AG04449 (cell line): ENCODE measurements around the gene EMC9.
A peak's percentile ranks its signal among the peaks of the same experiment; 100 is the strongest.

Source experiments
- CTCF ChIA-PET: fragments of 350-600 bp; formaldehyde crosslinking; extraction: SDS; loops from one replicate; lab custom pipeline; 2021; ENCODE audit warnings: antibody characterized with exemption; lab: Yijun Ruan, JAX
- POLR2A ChIA-PET: fragments of 400-600, 350-600 bp; formaldehyde crosslinking; extraction: SDS; loops from one replicate; lab custom pipeline; 2020; ENCODE audit warnings: antibody characterized with exemption, inconsistent platforms; lab: Yijun Ruan, JAX
- DNase-seq: peaks from one replicate; pipeline ENCODE4 v3.0.0-alpha.2; 2010; ENCODE audit warnings: low read depth, low spot score
- H3K4me3 ChIP-seq: 2 replicates; pipeline ENCODE4 v1.5.1; 2011; ENCODE audit warnings: low read depth, mild to moderate bottlenecking, control low read depth, low read length
- TF ChIP-seq, protein P1 (sequence below): IDR thresholded peaks from one replicate; pipeline ENCODE4 v1.5.1; 2011; ENCODE audit warnings: mild to moderate bottlenecking, moderate library complexity, low read length, control low read depth, inconsistent platforms; ENCODE audit not compliant: insufficient read depth; ENCODE audit errors: missing control alignments

The EMC9 gene

GRCh38 chr14:24145219-24145618 lies 3.8 kb upstream of the EMC9 start:
- ChIA-PET CTCF (interaction anchor here (0.9 to 8.8 kb wide), 7 partner anchors 8 to 163 kb away, joined by 4 to 165 read pairs (median 11); partner anchors contain the start of genes CIDEB and IRF9), POLR2A (interaction anchor here (2.5 kb wide), 1 partner anchor 31 kb away, joined by 14 read pairs; the partner anchor contains the start of genes DCAF11 and NRL)
- no peak for DNase-seq
- TF ChIP-seq, protein P1, sequence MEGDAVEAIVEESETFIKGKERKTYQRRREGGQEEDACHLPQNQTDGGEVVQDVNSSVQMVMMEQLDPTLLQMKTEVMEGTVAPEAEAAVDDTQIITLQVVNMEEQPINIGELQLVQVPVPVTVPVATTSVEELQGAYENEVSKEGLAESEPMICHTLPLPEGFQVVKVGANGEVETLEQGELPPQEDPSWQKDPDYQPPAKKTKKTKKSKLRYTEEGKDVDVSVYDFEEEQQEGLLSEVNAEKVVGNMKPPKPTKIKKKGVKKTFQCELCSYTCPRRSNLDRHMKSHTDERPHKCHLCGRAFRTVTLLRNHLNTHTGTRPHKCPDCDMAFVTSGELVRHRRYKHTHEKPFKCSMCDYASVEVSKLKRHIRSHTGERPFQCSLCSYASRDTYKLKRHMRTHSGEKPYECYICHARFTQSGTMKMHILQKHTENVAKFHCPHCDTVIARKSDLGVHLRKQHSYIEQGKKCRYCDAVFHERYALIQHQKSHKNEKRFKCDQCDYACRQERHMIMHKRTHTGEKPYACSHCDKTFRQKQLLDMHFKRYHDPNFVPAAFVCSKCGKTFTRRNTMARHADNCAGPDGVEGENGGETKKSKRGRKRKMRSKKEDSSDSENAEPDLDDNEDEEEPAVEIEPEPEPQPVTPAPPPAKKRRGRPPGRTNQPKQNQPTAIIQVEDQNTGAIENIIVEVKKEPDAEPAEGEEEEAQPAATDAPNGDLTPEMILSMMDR, result no peak
- H3K4me3 ChIP-seq, result peak overlapping the region; percentile 79

- H3K4me3 ChIP-seq, result no peak overlapping the region
- ChIA-PET POLR2A (no interaction called here), CTCF (interaction anchor here (1.1 to 4.4 kb wide), 3 partner anchors 17 to 73 kb away, joined by 3 to 22 read pairs (median 4); partner anchors contain the start of gene IRF9)
- DNase-seq, result no peak
- TF ChIP-seq, protein P1, result no peak
Observed at GRCh38 chr14:24144451-24144850, 3.1 kb upstream of the EMC9 start.

DNA sequence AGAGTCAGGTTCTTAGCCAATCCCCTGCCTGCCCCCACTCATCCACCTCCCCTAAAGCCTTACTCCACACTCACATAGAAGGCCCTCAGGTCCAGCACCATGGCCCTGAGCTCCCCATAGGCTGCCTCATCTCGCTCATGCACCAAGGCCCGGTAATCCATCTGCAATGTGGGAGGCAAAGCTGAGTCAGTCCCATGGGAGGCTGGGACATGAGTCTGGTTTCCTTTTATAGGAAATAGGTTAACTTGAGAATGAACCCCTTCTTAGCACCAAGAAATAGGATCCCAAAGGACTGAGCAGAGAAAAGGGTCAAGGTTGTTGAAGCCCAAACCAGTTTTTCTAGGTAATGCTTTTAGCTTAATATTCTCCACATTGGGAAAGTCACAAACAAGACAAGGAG lies 2.1 kb upstream of the EMC9 start:
- ChIA-PET POLR2A (no interaction called here), CTCF (interaction anchor here (0.7 to 4.4 kb wide), 6 partner anchors 17 to 166 kb away, joined by 3 to 22 read pairs (median 4); partner anchors contain the start of genes IRF9 and LTB4R2)
- TF ChIP-seq, protein P1, result no peak
- no peak for DNase-seq
- no peak overlapping the region for H3K4me3 ChIP-seq

DNA sequence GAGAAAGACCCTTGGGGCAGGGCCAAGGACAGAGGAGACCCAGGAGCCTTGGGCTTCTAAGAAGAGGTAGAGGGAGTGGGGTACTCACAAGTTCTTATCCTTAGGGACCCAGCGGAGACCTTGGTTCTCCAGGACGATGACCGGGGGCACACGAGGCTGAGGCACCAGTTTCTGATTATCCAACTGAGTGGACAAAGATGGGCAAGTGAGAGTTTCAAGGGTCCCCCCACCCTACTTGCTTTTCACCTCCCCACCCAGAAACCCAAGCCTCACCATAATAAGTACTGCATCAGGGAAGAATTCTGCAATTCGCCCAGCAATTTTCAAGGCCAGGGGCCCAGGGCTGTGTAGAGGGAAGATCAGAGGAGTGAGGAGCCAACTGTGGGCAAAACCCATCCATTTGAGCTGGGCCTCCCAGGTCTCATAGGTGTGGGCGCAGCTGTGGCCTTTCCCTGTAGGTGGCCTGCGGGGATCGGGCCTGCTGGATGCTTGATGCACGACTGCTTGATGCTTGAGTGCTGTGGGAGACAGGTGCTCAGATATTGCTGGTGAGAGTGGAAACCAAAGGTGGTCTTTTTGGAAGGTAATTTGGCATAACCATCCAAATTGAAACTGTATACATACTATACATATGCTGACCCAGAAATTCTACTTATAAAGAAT lies 2.0 kb downstream of the EMC9 start:
- no peak overlapping the region; the same call in 1 of the 2 replicates for H3K4me3 ChIP-seq
- CTCF ChIA-PET, result interaction anchor here (0.9 to 1.6 kb wide), 5 partner anchors 21 to 158 kb away, joined by 3 to 5 read pairs (median 4); partner anchors contain the start of gene IRF9
- POLR2A ChIA-PET, result interaction anchor here (0.8 kb wide), 1 partner anchor 45 kb away, joined by 3 read pairs; the partner anchor contains the start of gene PCK2
- TF ChIP-seq, protein P1, result no peak
- DNase-seq, result no peak

GRCh38 chr14:24138396-24139271 lies 2.8 kb downstream of the EMC9 start:
- DNase-seq, result no peak
- ChIA-PET POLR2A (interaction anchor here (0.8 to 1.2 kb wide), 3 partner anchors 24 to 44 kb away, joined by 3 to 5 read pairs (median 3); partner anchors contain the start of genes DCAF11, NRL and PCK2), CTCF (interaction anchor here (0.6 to 1.6 kb wide), 7 partner anchors 22 to 1079 kb away, joined by 3 to 5 read pairs (median 3); partner anchors contain the start of genes DCAF11, IRF9, NRL and RABGGTA)
- TF ChIP-seq, protein P1, result no peak
- H3K4me3 ChIP-seq, result no peak overlapping the region
